IPS DF 6.9 (cell line): Measurements from ENCODE around the gene TRMT112.

Experiments used
- DNase-seq: peaks from one replicate; pipeline ENCODE4 v3.0.0-alpha.2; 2013; ENCODE audit warnings: low read depth, low spot score
- H3K27ac ChIP-seq: one replicate; pipeline ENCODE4 v1.5.1; 2013; ENCODE audit warnings: low read length, control low read depth
- H3K27me3 ChIP-seq: 2 replicates; pipeline ENCODE4 v1.6.1; 2013; ENCODE audit warnings: mild to moderate bottlenecking, low read length; ENCODE audit not compliant: control insufficient read depth, insufficient read depth
- H3K36me3 ChIP-seq: 2 replicates; pipeline ENCODE4 v1.6.1; 2013; ENCODE audit warnings: low read length; ENCODE audit not compliant: control insufficient read depth, insufficient read depth
- H3K4me1 ChIP-seq: 2 replicates; pipeline ENCODE4 v1.6.1; 2013; ENCODE audit warnings: low read length; ENCODE audit not compliant: control insufficient read depth, insufficient read depth
- H3K4me3 ChIP-seq: 2 replicates; pipeline ENCODE4 v1.5.1; 2013; ENCODE audit warnings: mild to moderate bottlenecking, low read length
- H3K9me3 ChIP-seq: 2 replicates; pipeline ENCODE4 v1.6.1; 2013; ENCODE audit warnings: low read length, inconsistent platforms; ENCODE audit not compliant: control insufficient read depth, insufficient read depth
- WGBS: extraction: QIAGEN DNeasy Blood & Tissue Kit; methylation state at CpG from one replicate; pipeline ENCODE4 v1.1.7; 2013; ENCODE audit warnings: mixed read lengths, missing lambda C conversion rate; ENCODE audit not compliant: insufficient read length, insufficient coverage; 5-methylcytosine and 5-hydroxymethylcytosine counted together

The TRMT112 gene

DNA sequence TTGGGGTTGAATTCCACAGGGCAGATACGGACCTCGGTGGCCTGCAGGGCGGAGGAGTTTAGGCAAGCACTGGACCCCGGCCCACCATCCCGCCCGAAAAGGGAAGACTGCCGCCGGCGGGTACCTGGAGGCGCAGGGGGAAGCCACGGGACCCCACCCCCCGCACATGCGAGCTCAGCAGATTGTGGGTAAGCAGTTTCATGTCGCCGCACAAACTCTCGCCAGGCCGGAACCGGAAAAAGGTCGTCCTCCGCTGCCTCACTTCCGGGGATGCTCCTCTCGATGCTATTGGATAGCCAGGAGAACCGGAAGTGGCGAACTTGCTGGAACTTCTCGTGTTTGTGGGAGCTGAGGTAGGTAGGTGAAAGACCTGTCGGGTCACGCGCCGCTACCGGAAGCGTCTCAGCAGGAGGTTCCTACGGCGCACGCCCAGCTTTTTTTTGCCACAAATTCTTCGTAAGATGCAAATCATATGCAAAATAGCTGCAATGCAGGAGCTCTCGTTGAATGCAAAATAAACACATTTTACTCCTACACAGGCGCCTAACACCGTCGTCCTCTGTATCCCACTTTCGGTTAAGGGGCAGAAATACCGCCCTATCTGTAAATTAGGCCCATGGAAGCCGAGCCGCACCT lies at the start of gene TRMT112:
Gene TRMT112 (minus strand): TSS at position 235 of the 636 bp plus-strand sequence. CDS start 33 bp downstream, at position 202.
- Histone ChIP-seq H3K27me3 (no peaks in the 10 kb centered on the region), H3K4me3 (peak within 1 kb of the TSS; percentile 67), H3K36me3 (peaks cover 15% of the 10 kb centered on the region), H3K9me3 (no peaks in the 10 kb centered on the region), H3K27ac (no peak within 1 kb of the TSS), H3K4me1 (peaks cover 3% of the 10 kb centered on the region; the same call in 1 of the 2 replicates)
- peak; percentile 97 for DNase-seq
- WGBS, result no CpG with 5 or more reads among the region's 43 CpGs

DNA sequence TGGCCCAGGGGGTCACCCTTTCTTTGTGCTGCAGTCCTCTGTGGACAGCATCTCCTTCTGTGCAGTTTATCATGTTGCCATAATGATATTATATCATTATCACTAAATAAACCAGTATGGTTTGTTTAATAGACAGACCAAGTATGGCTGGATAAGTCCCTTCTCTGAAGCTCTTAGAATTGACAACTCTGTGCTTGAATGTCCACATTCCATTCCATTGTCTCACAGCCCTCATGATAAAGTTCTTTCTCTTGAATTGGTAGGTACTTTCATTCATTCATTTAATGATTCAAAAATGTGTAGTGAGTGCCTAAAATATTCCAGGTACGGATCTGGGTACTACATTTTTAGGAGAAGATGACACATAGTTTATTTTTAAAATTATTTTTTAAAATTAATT lies 49.4 kb upstream of the TRMT112 start:
- no CpG with 5 or more reads among the region's 1 CpG for WGBS
- Histone ChIP-seq H3K4me1 (no peaks in the 10 kb centered on the region), H3K27me3 (no peaks in the 10 kb centered on the region), H3K4me3 (no peak overlapping the region), H3K9me3 (no peaks in the 10 kb centered on the region), H3K27ac (no peak overlapping the region), H3K36me3 (peaks cover 7% of the 10 kb centered on the region)
- DNase-seq, result no peak

DNA sequence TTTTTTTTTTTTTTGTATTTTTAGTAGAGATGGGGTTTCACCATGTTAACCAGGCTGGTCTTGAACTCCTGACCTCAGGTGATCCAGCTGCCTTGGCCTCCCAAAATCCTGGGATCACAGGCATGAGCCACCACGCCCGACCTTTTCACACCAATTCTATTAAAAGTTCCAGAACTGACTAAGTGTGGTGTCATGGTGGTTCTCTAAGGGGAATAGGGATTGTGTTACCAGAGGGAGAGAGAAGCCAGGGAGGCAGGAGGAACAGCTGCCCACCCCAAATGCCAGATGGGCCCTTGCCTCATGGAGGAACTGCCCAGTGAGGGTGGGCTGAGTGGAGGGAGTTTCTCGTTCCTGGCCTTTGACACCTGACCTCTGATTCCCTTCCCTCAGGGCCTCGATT lies 47.6 kb upstream of the TRMT112 start:
- Histone ChIP-seq H3K4me1 (peaks cover 4% of the 10 kb centered on the region), H3K36me3 (peaks cover 7% of the 10 kb centered on the region), H3K4me3 (no peak overlapping the region), H3K9me3 (no peaks in the 10 kb centered on the region), H3K27me3 (no peaks in the 10 kb centered on the region), H3K27ac (no peak overlapping the region)
- DNase-seq, result no peak
- WGBS, result no CpG with 5 or more reads among the region's 4 CpGs

DNA sequence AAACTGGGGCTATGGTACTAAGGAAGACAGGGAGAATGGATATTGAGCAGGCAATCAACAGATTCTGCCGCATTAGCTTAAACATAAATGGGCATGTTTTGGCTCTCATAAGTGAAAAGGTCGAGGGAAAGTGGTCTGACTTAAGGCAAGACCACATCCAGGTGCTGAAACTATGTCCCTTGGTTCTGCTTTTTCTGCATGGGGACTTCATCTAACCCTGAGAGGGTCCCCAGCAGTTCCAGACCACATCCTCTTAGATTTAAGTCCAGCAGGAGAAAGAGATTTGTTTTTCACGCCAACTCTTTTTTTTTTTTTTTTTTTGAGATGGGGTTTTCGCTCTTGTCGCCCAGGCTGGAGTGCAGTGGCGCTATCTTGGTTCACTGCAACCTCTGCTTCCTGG lies 47.1 kb upstream of the TRMT112 start:
- no CpG with 5 or more reads among the region's 6 CpGs for WGBS
- no peak for DNase-seq
- Histone ChIP-seq H3K9me3 (no peaks in the 10 kb centered on the region), H3K27ac (no peak overlapping the region), H3K36me3 (peaks cover 7% of the 10 kb centered on the region), H3K27me3 (no peaks in the 10 kb centered on the region), H3K4me1 (peaks cover 7% of the 10 kb centered on the region), H3K4me3 (no peak overlapping the region)

DNA sequence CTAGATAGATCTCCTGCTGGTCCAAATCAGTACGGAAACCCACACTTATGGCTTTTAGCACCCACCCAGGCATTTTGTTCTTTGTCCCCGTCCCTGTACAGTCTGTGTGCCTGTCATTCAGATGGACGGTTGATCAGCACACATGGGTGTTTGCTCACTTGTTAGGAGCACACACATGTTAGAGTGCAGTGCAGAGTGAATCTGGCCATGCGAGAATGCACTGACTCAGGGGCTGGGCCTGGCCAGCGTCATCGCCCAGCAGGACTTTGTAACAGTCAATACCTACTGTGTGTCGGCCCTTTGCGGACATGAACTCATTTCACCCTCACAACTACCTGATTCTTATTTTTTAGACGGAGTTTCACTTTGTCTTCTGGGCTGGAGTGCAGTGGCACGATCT lies 45.0 kb upstream of the TRMT112 start:
- no peak overlapping the region for H3K27ac ChIP-seq
- no peak overlapping the region for H3K4me3 ChIP-seq
- peaks cover 8% of the 10 kb centered on the region for H3K4me1 ChIP-seq
- H3K9me3 ChIP-seq, result no peaks in the 10 kb centered on the region
- no CpG with 5 or more reads among the region's 10 CpGs for WGBS
- no peaks in the 10 kb centered on the region for H3K27me3 ChIP-seq
- H3K36me3 ChIP-seq, result peaks cover 7% of the 10 kb centered on the region
- DNase-seq, result no peak

DNA sequence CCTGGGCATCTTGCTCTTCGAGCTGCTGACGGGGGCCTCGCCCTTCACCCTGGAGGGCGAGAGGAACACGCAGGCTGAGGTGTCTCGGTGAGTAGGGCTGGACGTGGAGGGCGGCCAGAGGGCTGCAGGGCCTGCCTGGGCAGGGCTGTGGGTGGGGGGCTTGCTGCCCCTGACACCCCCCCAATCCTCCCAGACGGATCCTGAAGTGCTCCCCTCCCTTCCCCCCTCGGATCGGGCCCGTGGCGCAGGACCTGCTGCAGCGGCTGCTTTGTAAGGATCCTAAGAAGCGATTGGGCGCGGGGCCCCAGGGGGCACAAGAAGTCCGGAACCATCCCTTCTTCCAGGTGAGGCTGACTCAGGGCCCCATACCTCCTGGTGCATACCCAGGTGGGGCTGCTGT lies 44.3 kb upstream of the TRMT112 start:
- H3K27ac ChIP-seq, result no peak overlapping the region
- H3K4me3 ChIP-seq, result no peak overlapping the region
- H3K9me3 ChIP-seq, result no peaks in the 10 kb centered on the region
- peaks cover 7% of the 10 kb centered on the region for H3K36me3 ChIP-seq
- no peak for DNase-seq
- peaks cover 8% of the 10 kb centered on the region for H3K4me1 ChIP-seq
- WGBS, result no CpG with 5 or more reads among the region's 18 CpGs
- no peaks in the 10 kb centered on the region for H3K27me3 ChIP-seq

DNA sequence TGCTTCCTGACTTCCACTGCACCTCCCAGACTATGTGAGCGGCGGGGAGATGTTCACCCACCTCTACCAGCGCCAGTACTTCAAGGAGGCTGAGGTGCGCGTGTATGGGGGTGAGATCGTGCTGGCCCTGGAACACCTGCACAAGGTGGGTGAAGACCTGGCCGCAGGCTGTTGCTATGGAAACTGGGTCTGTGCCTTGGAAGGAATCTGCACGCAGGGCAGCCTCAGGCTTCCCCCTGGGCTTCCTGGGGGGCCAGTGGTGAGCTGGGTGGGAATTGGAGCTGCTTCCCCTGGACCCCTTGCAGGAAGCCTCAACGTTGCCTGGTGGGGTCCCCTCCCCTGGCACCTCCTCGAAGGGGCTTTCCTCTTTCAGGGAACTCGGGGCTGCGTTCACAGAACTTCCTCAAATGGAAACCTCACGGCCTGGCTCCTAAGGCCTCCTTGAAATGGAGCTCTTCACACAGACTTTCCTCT lies 43.1 kb upstream of the TRMT112 start:
- no peaks in the 10 kb centered on the region for H3K27me3 ChIP-seq
- no peak for DNase-seq
- H3K9me3 ChIP-seq, result no peaks in the 10 kb centered on the region
- H3K36me3 ChIP-seq, result peaks cover 7% of the 10 kb centered on the region
- WGBS, result no CpG with 5 or more reads among the region's 13 CpGs
- H3K4me3 ChIP-seq, result no peak overlapping the region
- no peak overlapping the region for H3K27ac ChIP-seq
- H3K4me1 ChIP-seq, result peaks cover 8% of the 10 kb centered on the region

DNA sequence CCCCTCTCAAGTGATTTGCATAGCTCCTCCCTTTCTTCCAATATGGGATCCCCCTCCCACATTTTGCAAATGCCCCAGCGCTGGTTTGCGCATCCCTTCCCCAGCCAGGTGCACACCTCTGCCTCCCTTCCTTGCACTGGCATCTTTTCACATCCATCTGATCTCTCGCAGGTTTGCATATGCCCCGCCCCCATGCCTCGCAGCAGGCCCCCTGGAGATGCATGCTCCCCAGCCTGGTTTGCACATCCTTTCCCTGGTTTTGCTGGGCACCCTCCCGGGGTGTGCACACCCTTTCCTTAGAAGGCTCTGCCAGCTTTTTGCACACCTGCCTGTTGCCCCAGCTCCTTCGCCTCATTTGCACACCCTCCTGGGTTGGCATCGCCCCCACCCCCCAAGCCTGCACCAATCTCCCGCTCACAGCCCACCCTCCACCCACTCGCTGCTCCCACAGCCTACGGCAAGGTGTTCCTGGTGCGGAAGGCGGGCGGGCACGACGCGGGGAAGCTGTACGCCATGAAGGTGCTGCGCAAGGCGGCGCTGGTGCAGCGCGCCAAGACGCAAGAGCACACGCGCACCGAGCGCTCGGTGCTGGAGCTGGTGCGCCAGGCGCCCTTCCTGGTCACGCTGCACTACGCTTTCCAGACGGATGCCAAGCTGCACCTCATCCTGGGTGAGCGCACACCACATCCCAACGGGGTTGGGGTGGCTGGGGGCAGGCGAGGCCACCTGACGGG lies 42.5 kb upstream of the TRMT112 start:
- H3K9me3 ChIP-seq, result no peaks in the 10 kb centered on the region
- no peak overlapping the region for H3K27ac ChIP-seq
- no CpG with 5 or more reads among the region's 38 CpGs for WGBS
- H3K27me3 ChIP-seq, result no peaks in the 10 kb centered on the region
- peak overlapping the region; percentile 81; the same call in 1 of the 2 replicates for H3K4me3 ChIP-seq
- DNase-seq, result no peak
- H3K36me3 ChIP-seq, result peaks cover 3% of the 10 kb centered on the region
- peaks cover 10% of the 10 kb centered on the region for H3K4me1 ChIP-seq

DNA sequence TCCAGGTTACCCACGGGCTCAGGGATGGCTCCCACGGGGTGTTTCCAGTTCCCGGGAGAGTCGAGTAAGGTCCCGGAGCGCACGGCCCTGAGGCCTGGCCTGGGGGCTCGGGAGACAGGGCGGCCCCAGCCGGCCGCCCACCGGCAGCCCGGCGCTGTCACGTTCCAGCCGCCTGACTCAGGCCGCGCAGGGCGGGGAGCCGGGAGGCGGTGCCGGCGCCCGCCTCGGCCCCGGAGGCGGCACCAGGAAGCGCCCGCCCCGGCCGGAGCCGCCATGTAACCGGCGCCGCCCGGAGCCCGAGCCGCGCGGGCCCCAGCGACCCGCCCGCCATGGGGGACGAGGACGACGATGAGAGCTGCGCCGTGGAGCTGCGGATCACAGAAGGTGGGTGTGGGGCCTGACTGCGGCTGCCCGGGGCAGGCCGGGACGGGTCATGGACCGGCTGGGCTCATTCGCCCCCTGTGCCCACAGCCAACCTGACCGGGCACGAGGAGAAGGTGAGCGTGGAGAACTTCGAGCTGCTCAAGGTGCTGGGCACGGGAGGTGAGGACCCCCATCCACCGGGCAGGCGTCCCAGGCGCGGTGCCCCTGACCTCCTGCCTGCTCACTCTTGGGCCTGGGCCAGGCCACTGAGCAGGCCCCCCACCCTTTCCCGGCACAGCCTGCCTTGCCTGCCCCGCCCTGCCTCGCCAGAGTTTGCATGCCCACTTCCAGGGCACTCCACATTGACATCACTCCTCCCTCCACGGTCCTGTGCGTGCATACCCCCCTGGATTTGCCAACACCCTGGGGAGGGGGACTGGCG lies 41.8 kb upstream of the TRMT112 start, which contains the start of gene RPS6KA4:
Gene RPS6KA4 (plus strand): TSS at position 256 of the 805 bp plus-strand sequence. CDS start 74 bp downstream, at position 330.
- DNase-seq, result no peak
- Histone ChIP-seq H3K27me3 (no peaks in the 10 kb centered on the region), H3K36me3 (peaks cover 3% of the 10 kb centered on the region), H3K4me1 (peaks cover 13% of the 10 kb centered on the region), H3K9me3 (no peaks in the 10 kb centered on the region), H3K4me3 (peak within 1 kb of the TSS; percentile 81), H3K27ac (no peak within 1 kb of the TSS)
- WGBS, result no CpG with 5 or more reads among the region's 70 CpGs

DNA sequence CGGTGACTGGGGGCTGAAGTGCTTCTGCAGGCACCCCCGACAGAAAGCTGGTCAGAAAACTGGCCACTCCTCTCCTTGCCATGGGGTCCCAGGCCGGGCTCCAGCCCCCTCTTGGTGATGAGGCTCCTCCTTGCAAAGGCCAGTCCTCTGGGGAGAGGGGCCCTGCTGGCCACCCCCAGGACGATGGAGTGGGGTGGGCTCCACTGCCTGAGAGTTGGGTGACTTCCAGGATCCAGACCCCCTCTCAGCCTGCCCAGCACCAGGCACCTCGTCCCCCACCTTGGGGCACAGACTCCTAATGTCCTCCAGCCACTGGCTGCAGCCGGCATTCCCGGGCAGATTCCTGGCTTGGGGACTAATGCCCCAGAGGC lies 41.2 kb upstream of the TRMT112 start:
- no peak for DNase-seq
- Histone ChIP-seq H3K27me3 (no peaks in the 10 kb centered on the region), H3K4me3 (no peak overlapping the region; the same call in 1 of the 2 replicates), H3K36me3 (peaks cover 3% of the 10 kb centered on the region), H3K27ac (no peak overlapping the region), H3K9me3 (no peaks in the 10 kb centered on the region), H3K4me1 (peaks cover 13% of the 10 kb centered on the region)
- no CpG with 5 or more reads among the region's 7 CpGs for WGBS
